AG10803 (cell line): Measurements from ENCODE around the gene ELL.
A peak's percentile ranks its signal among the peaks of the same experiment; 100 is the strongest.

ENCODE experiments used
- DNase-seq: peaks from one replicate; pipeline ENCODE4 v3.0.0; 2010; ENCODE audit warnings: low read depth
- H3K4me3 ChIP-seq: 2 replicates; pipeline ENCODE4 v1.5.1; 2011; ENCODE audit warnings: mild to moderate bottlenecking, low read length, control low read depth
- TF ChIP-seq, protein P1 (sequence below): conservative IDR thresholded peaks from 2 replicates; pipeline ENCODE4 v1.5.1; 2011; ENCODE audit warnings: mild to moderate bottlenecking, low read length, control low read depth, inconsistent platforms

The ELL gene

DNA sequence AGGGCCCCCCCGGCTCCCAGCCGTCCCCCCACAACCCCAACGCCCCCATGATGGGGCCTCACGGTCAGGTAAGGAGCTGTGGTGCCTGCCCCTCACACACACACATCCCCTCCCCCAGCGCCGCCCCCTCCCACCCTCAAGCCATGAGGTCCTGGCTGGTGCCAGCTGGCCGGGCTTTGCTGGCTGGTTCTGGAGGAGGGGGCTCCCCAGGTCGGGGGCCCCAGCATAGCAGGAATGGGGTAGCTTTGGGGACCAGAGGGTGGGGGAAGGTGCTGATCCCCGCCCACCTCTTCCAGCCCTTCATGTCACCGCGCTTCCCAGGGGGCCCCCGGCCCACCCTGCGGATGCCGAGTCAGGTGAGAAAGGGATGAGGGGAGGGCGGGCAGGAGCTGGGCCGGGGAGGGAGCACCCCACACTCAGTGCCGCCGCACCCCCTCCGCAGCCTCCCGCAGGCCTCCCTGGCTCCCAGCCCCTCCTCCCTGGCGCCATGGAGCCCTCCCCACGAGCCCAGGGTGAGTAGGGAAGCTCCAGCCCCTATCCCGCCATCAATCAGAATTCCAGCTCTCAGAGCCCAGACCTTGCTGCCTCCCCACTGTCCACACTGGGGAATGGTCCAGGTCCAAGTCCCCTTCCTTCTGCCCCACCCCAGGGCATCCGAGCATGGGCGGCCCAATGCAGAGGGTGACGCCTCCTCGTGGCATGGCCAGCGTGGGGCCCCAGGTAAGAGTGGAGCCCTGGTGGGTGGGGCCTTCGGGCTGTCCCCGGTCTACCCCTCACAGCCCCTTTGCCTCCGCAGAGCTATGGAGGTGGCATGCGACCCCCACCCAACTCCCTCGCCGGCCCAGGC lies 90.3 kb downstream of the ELL start:
- no peak overlapping the region for H3K4me3 ChIP-seq
- no peak for DNase-seq
- TF ChIP-seq, protein P1, sequence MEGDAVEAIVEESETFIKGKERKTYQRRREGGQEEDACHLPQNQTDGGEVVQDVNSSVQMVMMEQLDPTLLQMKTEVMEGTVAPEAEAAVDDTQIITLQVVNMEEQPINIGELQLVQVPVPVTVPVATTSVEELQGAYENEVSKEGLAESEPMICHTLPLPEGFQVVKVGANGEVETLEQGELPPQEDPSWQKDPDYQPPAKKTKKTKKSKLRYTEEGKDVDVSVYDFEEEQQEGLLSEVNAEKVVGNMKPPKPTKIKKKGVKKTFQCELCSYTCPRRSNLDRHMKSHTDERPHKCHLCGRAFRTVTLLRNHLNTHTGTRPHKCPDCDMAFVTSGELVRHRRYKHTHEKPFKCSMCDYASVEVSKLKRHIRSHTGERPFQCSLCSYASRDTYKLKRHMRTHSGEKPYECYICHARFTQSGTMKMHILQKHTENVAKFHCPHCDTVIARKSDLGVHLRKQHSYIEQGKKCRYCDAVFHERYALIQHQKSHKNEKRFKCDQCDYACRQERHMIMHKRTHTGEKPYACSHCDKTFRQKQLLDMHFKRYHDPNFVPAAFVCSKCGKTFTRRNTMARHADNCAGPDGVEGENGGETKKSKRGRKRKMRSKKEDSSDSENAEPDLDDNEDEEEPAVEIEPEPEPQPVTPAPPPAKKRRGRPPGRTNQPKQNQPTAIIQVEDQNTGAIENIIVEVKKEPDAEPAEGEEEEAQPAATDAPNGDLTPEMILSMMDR, result no peak

DNA sequence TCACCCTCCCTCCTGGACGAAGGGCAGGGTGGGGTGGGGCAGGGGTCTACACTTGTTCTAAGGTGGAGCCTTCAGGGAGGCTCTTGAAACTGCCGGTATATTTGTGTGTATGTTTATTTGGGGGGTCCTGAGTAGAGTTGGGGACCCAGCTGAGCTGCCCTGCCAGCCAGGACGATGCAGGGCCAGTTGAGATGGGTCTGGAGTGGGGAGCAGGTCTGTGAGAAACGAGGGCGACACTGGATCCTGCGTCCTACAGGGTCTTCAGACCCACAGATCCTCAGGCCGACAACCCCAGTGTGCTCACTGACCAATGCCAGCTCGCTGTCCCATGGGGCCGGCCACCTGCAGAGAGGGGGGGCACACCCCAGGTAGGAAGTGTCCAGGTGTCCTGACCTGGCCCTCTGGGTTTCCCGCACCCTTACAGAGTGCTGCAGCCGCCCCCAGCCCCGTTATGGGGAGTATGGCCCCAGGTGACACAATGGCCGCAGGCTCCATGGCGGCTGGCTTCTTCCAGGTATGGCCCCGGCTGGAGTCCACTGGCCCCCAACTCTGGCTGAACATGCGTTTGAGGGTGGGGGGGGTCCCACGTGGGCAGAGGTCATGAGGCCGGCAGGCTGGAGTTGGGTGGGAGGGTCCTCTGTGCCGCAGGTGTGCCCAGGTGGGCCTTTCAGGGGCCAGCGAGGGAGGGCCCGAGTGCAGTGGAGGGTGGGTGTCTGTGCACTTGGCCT lies 91.3 kb downstream of the ELL start:
- TF ChIP-seq, protein P1, result no peak
- H3K4me3 ChIP-seq, result no peak overlapping the region
- DNase-seq, result no peak

DNA sequence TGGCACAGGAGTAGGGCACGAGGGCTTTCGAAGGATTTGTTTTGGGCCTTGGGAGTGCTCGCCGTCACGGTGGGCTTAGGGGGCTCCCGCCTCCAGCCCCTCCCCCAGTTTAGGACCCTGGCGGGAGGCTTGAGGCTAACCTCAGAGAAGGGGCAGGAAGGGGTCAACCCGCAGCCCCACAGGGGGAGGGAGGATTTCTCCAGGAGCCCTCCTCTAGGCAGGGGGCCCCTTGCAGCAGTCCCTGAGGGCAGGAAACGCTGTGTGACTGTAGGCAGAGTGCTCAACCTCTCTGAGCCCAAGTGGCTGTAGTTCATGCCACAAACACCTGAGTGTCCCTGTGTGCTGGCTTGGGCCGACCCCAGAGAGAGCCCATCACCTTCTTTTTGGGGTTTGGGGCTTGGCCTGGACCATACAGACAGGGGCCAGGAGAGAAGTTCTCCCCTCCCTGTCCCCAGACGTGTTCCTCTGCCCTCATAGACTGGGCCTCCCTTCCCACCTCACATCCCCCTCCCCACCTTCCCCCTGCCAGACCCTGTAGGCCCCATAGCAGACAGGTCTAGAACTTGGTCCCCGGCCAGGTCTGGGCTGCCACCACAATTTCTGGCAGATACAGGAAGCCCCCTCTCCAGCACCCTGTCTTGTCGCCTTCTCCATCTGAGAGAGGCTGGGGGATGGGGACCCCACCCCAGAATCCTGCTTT lies 92.0 kb downstream of the ELL start:
- TF ChIP-seq, protein P1, result no peak
- DNase-seq, result no peak
- H3K4me3 ChIP-seq, result peak overlapping the region; percentile 29

DNA sequence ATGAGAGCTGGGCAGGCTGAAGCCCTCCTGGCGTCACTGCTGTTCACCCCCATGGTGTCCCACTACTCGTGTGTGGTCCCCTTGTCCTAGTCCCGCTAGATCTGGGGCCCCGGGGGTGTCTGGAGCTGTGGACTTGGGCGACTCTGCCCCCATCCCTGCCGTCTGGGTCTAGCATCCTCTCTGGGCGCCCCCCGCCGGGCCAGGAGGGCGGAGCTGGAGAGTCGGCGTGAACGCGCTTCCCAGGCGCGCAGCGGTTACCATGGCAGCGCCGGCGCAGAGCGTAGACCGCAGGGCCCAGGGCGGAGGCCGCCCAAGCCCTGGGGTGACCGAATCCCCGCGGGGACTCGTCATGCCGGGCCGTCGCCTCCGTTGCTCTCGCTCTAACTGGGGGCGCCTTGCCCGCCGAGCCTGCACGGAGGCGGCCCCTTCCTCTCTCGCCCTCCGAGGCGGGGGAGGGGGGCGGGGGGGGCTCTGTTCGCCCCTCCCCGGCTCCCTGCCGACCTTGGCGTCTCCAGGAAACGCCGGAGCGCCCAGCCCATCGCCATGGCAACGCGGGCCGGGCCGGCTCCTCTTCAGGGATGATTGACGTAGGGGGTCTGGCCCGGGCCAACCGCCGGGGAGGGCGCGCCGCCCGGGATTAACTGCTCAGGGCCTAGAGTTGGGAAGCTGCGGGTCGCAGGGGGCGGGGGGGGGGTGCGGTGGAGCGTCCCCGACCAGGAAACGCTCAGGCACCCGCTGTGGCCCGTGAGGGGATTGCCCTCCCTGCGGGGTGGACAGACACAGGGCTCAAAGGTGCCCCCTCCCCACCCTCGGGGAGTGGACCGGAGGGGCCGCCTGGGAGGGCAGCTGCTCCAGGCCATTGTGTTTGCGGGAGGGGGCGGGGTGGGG lies 92.8 kb downstream of the ELL start:
- H3K4me3 ChIP-seq, result peak overlapping the region; percentile 29
- DNase-seq, result peak; percentile 78
- TF ChIP-seq, protein P1, result no peak; the same call in 1 of the 2 replicates

DNA sequence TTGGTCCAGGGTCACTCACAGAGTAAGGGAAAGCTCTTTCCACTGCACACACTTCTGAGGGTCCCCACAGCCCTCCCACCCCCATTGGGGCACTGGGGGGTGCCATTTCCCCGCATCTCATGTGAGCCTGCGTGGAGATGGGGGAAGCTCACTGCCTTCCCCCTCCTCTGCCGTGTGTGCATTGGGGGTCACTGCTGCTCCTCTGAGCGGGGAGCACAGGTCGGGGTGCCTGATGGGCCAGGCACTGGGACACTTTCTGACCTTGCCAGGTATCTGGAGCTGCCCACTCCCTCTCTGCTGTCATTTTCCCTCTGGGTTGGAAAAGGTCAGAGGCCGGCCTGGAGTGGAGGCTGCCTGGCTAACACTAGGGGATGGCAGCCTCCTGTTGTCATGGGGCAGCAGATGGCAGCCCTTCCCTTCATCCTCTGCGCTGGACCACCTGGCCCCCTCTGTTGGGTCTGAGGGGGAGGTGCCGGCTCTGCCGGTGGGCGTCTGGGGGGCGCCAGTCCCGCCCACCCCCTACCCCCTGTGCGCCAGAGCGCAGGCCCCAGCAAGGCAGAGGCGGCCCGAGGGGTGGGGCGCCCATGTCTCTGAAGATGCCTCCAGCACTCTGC lies 93.6 kb downstream of the ELL start:
- H3K4me3 ChIP-seq, result no peak overlapping the region
- no peak for DNase-seq
- TF ChIP-seq, protein P1, result no peak

DNA sequence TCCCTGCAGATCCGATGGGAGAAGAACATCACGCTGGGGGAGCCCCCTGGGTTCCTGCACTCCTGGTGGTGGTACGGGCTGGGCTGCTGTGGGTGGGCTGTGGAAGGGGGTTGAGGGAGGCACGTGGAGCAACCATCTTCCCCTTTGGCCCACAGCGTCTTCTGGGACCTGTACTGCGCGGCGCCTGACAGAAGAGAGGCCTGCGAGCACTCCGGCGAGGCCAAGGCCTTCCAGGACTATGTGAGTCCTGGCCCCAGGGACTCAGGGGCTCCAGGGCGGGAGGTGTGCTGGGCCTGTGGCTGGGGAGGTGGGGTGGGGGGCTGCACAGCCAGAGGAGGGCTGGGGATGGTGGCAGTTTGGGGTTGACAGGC lies 94.1 kb downstream of the ELL start:
- TF ChIP-seq, protein P1, result no peak
- H3K4me3 ChIP-seq, result no peak overlapping the region
- DNase-seq, result no peak
